GM21528 (cell line): Measurements from ENCODE around the gene ERG.

Source experiments
- ATAC-seq: cut with Tn5 transposase; IDR thresholded peaks from one replicate; pipeline ENCODE4 v1.9.1; 2021; ENCODE audit warnings: mild to moderate bottlenecking, moderate library complexity; ENCODE audit not compliant: unreplicated experiment, low FRiP score

ERG gene

GRCh38 chr21:38498057-38498833 is at the start of gene ERG:
TSS of gene ERG (minus strand) at chr21:38498477. CDS start at chr21:38498380, 97 bp downstream.
- ATAC-seq: no peak

GRCh38 chr21:38544661-38545060 is 46.4 kb upstream of the ERG start:
- no peak for ATAC-seq

GRCh38 chr21:38542263-38542662 is 44.0 kb upstream of the ERG start:
- no peak for ATAC-seq

GRCh38 chr21:38538353-38538752 is 40.1 kb upstream of the ERG start:
- ATAC-seq: no peak

- no peak for ATAC-seq
Observed at GRCh38 chr21:38534591-38534990, 36.3 kb upstream of the ERG start.

- no peak for ATAC-seq
Observed at GRCh38 chr21:38533887-38534286, 35.6 kb upstream of the ERG start.

GRCh38 chr21:38531591-38531990 is 33.3 kb upstream of the ERG start:
- ATAC-seq: no peak

GRCh38 chr21:38531039-38531541 is 32.8 kb upstream of the ERG start:
- ATAC-seq: no peak

- no peak for ATAC-seq
Observed at GRCh38 chr21:38527737-38528136, 29.5 kb upstream of the ERG start.

- no peak for ATAC-seq
Observed at GRCh38 chr21:38525454-38525853, 27.2 kb upstream of the ERG start.

GRCh38 chr21:38524168-38525153 is 26.2 kb upstream of the ERG start:
- no peak for ATAC-seq

- ATAC-seq: no peak
Observed at GRCh38 chr21:38520511-38520910, 22.2 kb upstream of the ERG start.

- no peak for ATAC-seq
Observed at GRCh38 chr21:38511662-38512243, 13.5 kb upstream of the ERG start.

GRCh38 chr21:38511198-38511597 is 12.9 kb upstream of the ERG start:
- no peak for ATAC-seq

GRCh38 chr21:38507374-38507942 is 9.2 kb upstream of the ERG start:
- no peak for ATAC-seq

GRCh38 chr21:38506661-38507281 is 8.5 kb upstream of the ERG start:
- no peak for ATAC-seq

GRCh38 chr21:38505654-38506523 is 7.6 kb upstream of the ERG start:
- ATAC-seq: no peak

- ATAC-seq: no peak
Observed at GRCh38 chr21:38504066-38504465, 5.8 kb upstream of the ERG start.

GRCh38 chr21:38503583-38503982 is 5.3 kb upstream of the ERG start:
- no peak for ATAC-seq
